CD4-positive, alpha-beta T cell treated with Interferon alpha-2 for 1 hour (primary cell): ENCODE measurements around the gene CTIF.
"Not testable (repeated sequence)": the region's sequence is repeated elsewhere in the genome, so short reads cannot be mapped to it uniquely, and the experiment has no call there.

Source experiments
- DNase-seq, 2 donors: peaks; one replicate each; pipeline ENCODE4 v3.0.0-alpha.2; 2020 to 2022

Gene CTIF

GRCh38 chr18:48715711-48716361 lies 177.0 kb downstream of the CTIF start:
- DNase-seq = peak; percentile 5 to 62

- not testable (repeated sequence) for DNase-seq
Observed at GRCh38 chr18:48717227-48717626, 178.4 kb downstream of the CTIF start.

- no peak for DNase-seq
Observed at GRCh38 chr18:48718251-48718959, 179.6 kb downstream of the CTIF start.

- no peak for DNase-seq
Observed at GRCh38 chr18:48719388-48719787, 180.6 kb downstream of the CTIF start.

GRCh38 chr18:48719974-48720654 lies 181.3 kb downstream of the CTIF start:
- DNase-seq = no peak

GRCh38 chr18:48720655-48721025 lies 181.8 kb downstream of the CTIF start:
- DNase-seq = no peak

- DNase-seq = no peak
Observed at GRCh38 chr18:48721312-48721711, 182.5 kb downstream of the CTIF start.

GRCh38 chr18:48723016-48723415 lies 184.2 kb downstream of the CTIF start:
- DNase-seq = no peak

GRCh38 chr18:48723837-48724236 lies 185.0 kb downstream of the CTIF start:
- DNase-seq = no peak

GRCh38 chr18:48724442-48724841 lies 185.6 kb downstream of the CTIF start:
- DNase-seq = no peak

- no peak for DNase-seq
Observed at GRCh38 chr18:48724939-48725338, 186.1 kb downstream of the CTIF start.

GRCh38 chr18:48725562-48725961 lies 186.7 kb downstream of the CTIF start:
- DNase-seq = no peak

GRCh38 chr18:48727681-48728080 lies 188.8 kb downstream of the CTIF start:
- DNase-seq = no peak

GRCh38 chr18:48728204-48728833 lies 189.5 kb downstream of the CTIF start:
- DNase-seq = no peak

GRCh38 chr18:48729404-48729803 lies 190.6 kb downstream of the CTIF start:
- DNase-seq = no peak

- no peak for DNase-seq
Observed at GRCh38 chr18:48730010-48730409, 191.2 kb downstream of the CTIF start.

- no peak for DNase-seq
Observed at GRCh38 chr18:48732767-48733424, 194.1 kb downstream of the CTIF start.

GRCh38 chr18:48733643-48734253 lies 194.9 kb downstream of the CTIF start:
- DNase-seq = no peak

- DNase-seq = no peak
Observed at GRCh38 chr18:48734460-48734859, 195.6 kb downstream of the CTIF start.

GRCh38 chr18:48735080-48735676 lies 196.3 kb downstream of the CTIF start:
- no peak for DNase-seq

GRCh38 chr18:48735681-48736255 lies 196.9 kb downstream of the CTIF start:
- DNase-seq = no peak
